ENCODE measurements around the gene MEGF6. TPM values are rescaled to one million over a fixed set of nuclear protein-coding genes. Genes with fewer than 3 reads are reported as not detected.
A peak's percentile ranks its signal among the peaks of the same experiment; 100 is the strongest.

Gene MEGF6
- total RNA-seq, 1 donor: 102 TPM

- DNase-seq (ENCODE audit: low read depth): peak; percentile 61
Observed at GRCh38 chr1:3453203-3453761, 158.0 kb downstream of the MEGF6 start.

GRCh38 chr1:3452866-3453175 is 158.5 kb downstream of the MEGF6 start:
- H3K4me3 ChIP-seq (ENCODE audit: low read depth, low read length): no peak overlapping the region

More at GRCh38 chr1:3453203-3453761, 158.0 kb downstream of the MEGF6 start:
- TF ChIP-seq CTCF (IDR thresholded peaks at IDR 0.05; ENCODE audit: insufficient read depth, low read length): peak; percentile 97
- no peak overlapping the region for H3K4me3 ChIP-seq (ENCODE audit: low read depth, low read length)

GRCh38 chr1:3451994-3452865 is 159.1 kb downstream of the MEGF6 start:
- TF ChIP-seq CTCF (IDR thresholded peaks at IDR 0.05; ENCODE audit: insufficient read depth, low read length): no peak
- DNase-seq (ENCODE audit: low read depth): no peak
- H3K4me3 ChIP-seq (ENCODE audit: low read depth, low read length): no peak overlapping the region

More at GRCh38 chr1:3452866-3453175, 158.5 kb downstream of the MEGF6 start:
- TF ChIP-seq CTCF (IDR thresholded peaks at IDR 0.05; ENCODE audit: insufficient read depth, low read length): no peak
- DNase-seq (ENCODE audit: low read depth): no peak

- TF ChIP-seq CTCF (IDR thresholded peaks at IDR 0.05; ENCODE audit: insufficient read depth, low read length): no peak
- no peak overlapping the region for H3K4me3 ChIP-seq (ENCODE audit: low read depth, low read length)
- DNase-seq (ENCODE audit: low read depth): no peak
Observed at GRCh38 chr1:3450983-3451382, 160.3 kb downstream of the MEGF6 start.

GRCh38 chr1:3450202-3450863 is 161.0 kb downstream of the MEGF6 start:
- TF ChIP-seq CTCF (IDR thresholded peaks at IDR 0.05; ENCODE audit: insufficient read depth, low read length): no peak
- no peak overlapping the region for H3K4me3 ChIP-seq (ENCODE audit: low read depth, low read length)

GRCh38 chr1:3444736-3445135 is 166.6 kb downstream of the MEGF6 start:
- no peak overlapping the region for H3K4me3 ChIP-seq (ENCODE audit: low read depth, low read length)
- TF ChIP-seq CTCF (IDR thresholded peaks at IDR 0.05; ENCODE audit: insufficient read depth, low read length): no peak
- DNase-seq (ENCODE audit: low read depth): no peak

More at GRCh38 chr1:3450202-3450863, 161.0 kb downstream of the MEGF6 start:
- DNase-seq (ENCODE audit: low read depth): no peak
